HepG2 (cell line): ENCODE measurements around the gene ALDH4A1. TPM values are rescaled to one million over a fixed set of nuclear protein-coding genes. Genes with fewer than 3 reads are reported as not detected.

Experiments
- CENPX ChIP-seq: sonication (generic); formaldehyde crosslinking; IDR thresholded peaks from 2 replicates; pipeline ENCODE4 v1.9.0; 2021; ENCODE audit warnings: mild to moderate bottlenecking, missing genetic modification reagents, moderate library complexity
- DDIT3 ChIP-seq: sonication (generic); formaldehyde crosslinking; IDR thresholded peaks from 2 replicates; pipeline ENCODE4 v1.4.0; 2020; ENCODE audit warnings: mild to moderate bottlenecking, missing genetic modification reagents
- DR1 ChIP-seq: sonication (generic); formaldehyde crosslinking; IDR thresholded peaks from 2 replicates; pipeline ENCODE4 v1.8.0; 2021; ENCODE audit warnings: mild to moderate bottlenecking, missing genetic modification reagents, inconsistent platforms
- GTF2F1 ChIP-seq: fragments of 150-350 bp; IDR thresholded peaks from 2 replicates; pipeline ENCODE4 v1.6.1; 2014; ENCODE audit warnings: low read length
- HMGXB4 ChIP-seq, 2 experiments: sonication (generic) in 1 of 2; formaldehyde crosslinking in 1 of 2; IDR thresholded peaks; 2 replicates each; pipeline versions ENCODE4 v1.4.0 to v1.6.1; 2018 to 2020; ENCODE audit warnings: missing genetic modification reagents in 2 of 2, borderline replicate concordance in 1 of 2, low read depth in 1 of 2, mild to moderate bottlenecking in 1 of 2, missing biosample characterization in 1 of 2
- MTERF4 ChIP-seq: sonication (generic); formaldehyde crosslinking; IDR thresholded peaks from 2 replicates; pipeline ENCODE4 v1.8.0; 2023; ENCODE audit warnings: mild to moderate bottlenecking, missing genetic modification reagents
- MTF2 ChIP-seq: sonication (generic); formaldehyde crosslinking; IDR thresholded peaks from 2 replicates; pipeline ENCODE4 v1.5.0; 2020; ENCODE audit warnings: missing genetic modification reagents, borderline replicate concordance
- MYNN ChIP-seq: sonication (generic); formaldehyde crosslinking; IDR thresholded peaks from 2 replicates; pipeline ENCODE4 v1.4.0; 2020; ENCODE audit warnings: mild to moderate bottlenecking, low read depth, missing genetic modification reagents
- PAX8 ChIP-seq: sonication (generic); formaldehyde crosslinking; IDR thresholded peaks from 2 replicates; pipeline ENCODE4 v1.8.0; 2022; ENCODE audit warnings: mild to moderate bottlenecking, missing genetic modification reagents, borderline replicate concordance
- SYNCRIP ChIP-seq: fragments of 200-400 bp; formaldehyde crosslinking; IDR thresholded peaks from 2 replicates; pipeline ENCODE4 v1.6.1; 2018; ENCODE audit warnings: mild to moderate bottlenecking, low read depth, low read length; ENCODE audit not compliant: insufficient read depth
- TBP ChIP-seq: sonication (generic); formaldehyde crosslinking; IDR thresholded peaks from 2 replicates; pipeline ENCODE4 v1.5.0; 2020; ENCODE audit warnings: missing genetic modification reagents
- ZBTB21 ChIP-seq: sonication (generic); formaldehyde crosslinking; IDR thresholded peaks from 2 replicates; pipeline ENCODE4 v1.4.0; 2020; ENCODE audit warnings: missing genetic modification reagents
- ZBTB25 ChIP-seq: IDR thresholded peaks from 2 replicates; pipeline ENCODE4 v1.6.1; 2018; ENCODE audit warnings: missing genetic modification reagents
- ZMAT3 ChIP-seq: sonication (generic); formaldehyde crosslinking; conservative IDR thresholded peaks from 2 replicates; pipeline ENCODE4 v1.7.0; 2021; ENCODE audit warnings: missing genetic modification reagents
- ZNF205 ChIP-seq: IDR thresholded peaks from 2 replicates; pipeline ENCODE4 v1.6.1; 2018; ENCODE audit warnings: missing biosample characterization, missing genetic modification reagents
- ZNF569 ChIP-seq: sonication (generic); formaldehyde crosslinking; IDR thresholded peaks from 2 replicates; pipeline ENCODE4 v1.5.0; 2020; ENCODE audit warnings: mild to moderate bottlenecking, missing genetic modification reagents, moderate library complexity, borderline replicate concordance
- ZNF629 ChIP-seq: sonication (generic); formaldehyde crosslinking; conservative IDR thresholded peaks from 2 replicates; pipeline ENCODE4 v1.5.0; 2020; ENCODE audit warnings: missing genetic modification reagents
- ZNF644 ChIP-seq: IDR thresholded peaks from 2 replicates; pipeline ENCODE4 v1.6.1; 2016; ENCODE audit warnings: low read depth
- ZNF747 ChIP-seq: sonication (generic); formaldehyde crosslinking; IDR thresholded peaks from 2 replicates; pipeline ENCODE4 v1.8.1; 2023; ENCODE audit warnings: missing genetic modification reagents, mild to moderate bottlenecking, borderline replicate concordance
- ZSCAN9 ChIP-seq: IDR thresholded peaks from 2 replicates; pipeline ENCODE4 v1.6.1; 2016; ENCODE audit warnings: borderline replicate concordance
- polyA plus RNA-seq, 8 experiments: library from polyadenylated mRNA; depleted of rRNA in 3 of 8; stranded (reverse) in 7 of 8; unstranded in 1 of 8; fragments of >200 nt; fragmentation: Illumina TruSeq in 4 of 8; extraction: Trizol in 4 of 8; gene quantifications; 2 replicates each; pipeline versions ENCODE4 v1.2.1 to v1.2.3, GENCODE V29; 2011 to 2016; ENCODE audit warnings: low read depth in 4 of 8, missing spikeins in 1 of 8, mixed read lengths in 1 of 8; ENCODE audit not compliant: insufficient read depth in 1 of 8
- total RNA-seq, 5 experiments: library from RNA; depleted of rRNA; stranded (reverse); fragments of >200 nt; fragmentation: Illumina TruSeq; extraction: Trizol; gene quantifications; 2 replicates each; pipeline ENCODE4 v1.2.3, GENCODE V29; 2016; ENCODE audit warnings: low read depth in 1 of 5
- TF ChIP-seq, protein P1 (sequence below): sonication (generic); formaldehyde crosslinking; IDR thresholded peaks from 2 replicates; pipeline ENCODE4 v1.5.0; 2020; ENCODE audit warnings: missing genetic modification reagents
- TF ChIP-seq, protein P2 (sequence below): sonication (generic); formaldehyde crosslinking; IDR thresholded peaks from 2 replicates; pipeline ENCODE4 v1.5.1; 2020; ENCODE audit warnings: missing genetic modification reagents, mild to moderate bottlenecking, borderline replicate concordance

ALDH4A1 gene
- total and polyA plus RNA-seq, 2 of the 13 experiments (the other 11 are each of a cell fraction or from before 2014, with no cell fraction given), result 76.4 to 240 TPM

GRCh38 chr1:18948913-18949685, 46.7 kb upstream of the ALDH4A1 start (continued):
- TF ChIP-seq ZBTB25 (CRISPR knock-in tag), result no peak
- TF ChIP-seq, protein P1, sequence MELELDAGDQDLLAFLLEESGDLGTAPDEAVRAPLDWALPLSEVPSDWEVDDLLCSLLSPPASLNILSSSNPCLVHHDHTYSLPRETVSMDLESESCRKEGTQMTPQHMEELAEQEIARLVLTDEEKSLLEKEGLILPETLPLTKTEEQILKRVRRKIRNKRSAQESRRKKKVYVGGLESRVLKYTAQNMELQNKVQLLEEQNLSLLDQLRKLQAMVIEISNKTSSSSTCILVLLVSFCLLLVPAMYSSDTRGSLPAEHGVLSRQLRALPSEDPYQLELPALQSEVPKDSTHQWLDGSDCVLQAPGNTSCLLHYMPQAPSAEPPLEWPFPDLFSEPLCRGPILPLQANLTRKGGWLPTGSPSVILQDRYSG (CRISPR knock-in tag), result 0 out of 2 replicates have a peak, but pooled peaks have one; percentile 27
- TF ChIP-seq SYNCRIP, result no peak
- TF ChIP-seq ZNF205 (CRISPR knock-in tag), result no peak; the same call in 1 of the 2 replicates
- 0 out of 2 replicates have a peak, but pooled peaks have one; percentile 19 for TF ChIP-seq MTERF4 (CRISPR knock-in tag)
- TF ChIP-seq ZMAT3 (CRISPR knock-in tag), result peak; percentile 90; the same call in 1 of the 2 replicates
- no peak for TF ChIP-seq ZNF569
- TF ChIP-seq MTF2 (CRISPR knock-in tag), result no peak
- TF ChIP-seq, protein P2, sequence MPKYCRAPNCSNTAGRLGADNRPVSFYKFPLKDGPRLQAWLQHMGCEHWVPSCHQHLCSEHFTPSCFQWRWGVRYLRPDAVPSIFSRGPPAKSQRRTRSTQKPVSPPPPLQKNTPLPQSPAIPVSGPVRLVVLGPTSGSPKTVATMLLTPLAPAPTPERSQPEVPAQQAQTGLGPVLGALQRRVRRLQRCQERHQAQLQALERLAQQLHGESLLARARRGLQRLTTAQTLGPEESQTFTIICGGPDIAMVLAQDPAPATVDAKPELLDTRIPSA (CRISPR knock-in tag), result no peak
- peak; percentile 40 to 66; a peak in 3 of 4 replicates for TF ChIP-seq HMGXB4 (CRISPR knock-in tag; IDR thresholded peaks at IDR 0.05; ENCODE audit: borderline replicate concordance in 1 of 2, low read depth in 1 of 2)
- TF ChIP-seq ZBTB21 (CRISPR knock-in tag), result no peak
- TF ChIP-seq CENPX, result no peak
- TF ChIP-seq DDIT3 (CRISPR knock-in tag), result no peak
- TF ChIP-seq DR1 (CRISPR knock-in tag), result peak; percentile 80
- peak; percentile 76; the same call in 1 of the 2 replicates for TF ChIP-seq ZSCAN9 (CRISPR knock-in tag)
- peak; percentile 95 for TF ChIP-seq ZNF644 (CRISPR knock-in tag)
- peak; percentile 77; the same call in 1 of the 2 replicates for TF ChIP-seq ZNF747 (CRISPR knock-in tag)
- peak; percentile 32; the same call in 1 of the 2 replicates for TF ChIP-seq PAX8 (CRISPR knock-in tag)
- no peak for TF ChIP-seq GTF2F1
- peak; percentile 98 for TF ChIP-seq ZNF629 (CRISPR knock-in tag)
- TF ChIP-seq TBP (CRISPR knock-in tag), result no peak
- TF ChIP-seq MYNN (CRISPR knock-in tag), result no peak
